HEK293T (cell line): ENCODE measurements around the gene PABPC3.

Experiments
- ARNT ChIP-seq: fragments of 450-650 bp; IDR thresholded peaks from 2 replicates; pipeline ENCODE4 v1.6.1; 2017; ENCODE audit warnings: mild to moderate bottlenecking
- BHLHE40 ChIP-seq: fragments of 450-650 bp; IDR thresholded peaks from 2 replicates; pipeline ENCODE4 v1.6.1; 2016; ENCODE audit warnings: mild to moderate bottlenecking, moderate library complexity, borderline replicate concordance
- CTBP1 ChIP-seq: fragments of 450-650 bp; IDR thresholded peaks from 2 replicates; pipeline ENCODE4 v1.6.1; 2016; ENCODE audit warnings: borderline replicate concordance
- FOXA1 ChIP-seq: fragments of 450-650 bp; IDR thresholded peaks from 2 replicates; pipeline ENCODE4 v1.6.1; 2016; ENCODE audit warnings: mild to moderate bottlenecking
- FOXK2 ChIP-seq: fragments of 450-650 bp; IDR thresholded peaks from 2 replicates; pipeline ENCODE4 v1.6.1; 2016; ENCODE audit warnings: mild to moderate bottlenecking
- FOXM1 ChIP-seq: fragments of 450-650 bp; IDR thresholded peaks from 2 replicates; pipeline ENCODE4 v1.6.1; 2017; ENCODE audit warnings: mild to moderate bottlenecking, borderline replicate concordance
- L3MBTL2 ChIP-seq: fragments of 450-650 bp; conservative IDR thresholded peaks from 2 replicates; pipeline ENCODE4 v1.6.1; 2016; ENCODE audit warnings: mild to moderate bottlenecking
- NFRKB ChIP-seq: fragments of 450-650 bp; IDR thresholded peaks from 2 replicates; pipeline ENCODE4 v1.6.1; 2016; ENCODE audit warnings: mild to moderate bottlenecking, moderate library complexity
- PKNOX1 ChIP-seq: fragments of 450-650 bp; IDR thresholded peaks from 2 replicates; pipeline ENCODE4 v1.6.1; 2016
- SP1 ChIP-seq: fragments of 450-650 bp; IDR thresholded peaks from 2 replicates; pipeline ENCODE4 v1.6.1; 2017
- SUZ12 ChIP-seq: fragments of 450-650 bp; IDR thresholded peaks from 2 replicates; pipeline ENCODE4 v1.6.1; 2016; ENCODE audit warnings: mild to moderate bottlenecking
- TARDBP ChIP-seq: fragments of 450-650 bp; IDR thresholded peaks from 2 replicates; pipeline ENCODE4 v1.6.1; 2016

GRCh38 chr13:25109341-25109740, 13.4 kb downstream of the PABPC3 start:
- no peak for TF ChIP-seq FOXM1
- TF ChIP-seq TARDBP, result no peak
- TF ChIP-seq SUZ12, result no peak
- no peak for TF ChIP-seq BHLHE40
- TF ChIP-seq L3MBTL2, result no peak
- TF ChIP-seq FOXA1, result no peak
- no peak for TF ChIP-seq SP1
- TF ChIP-seq NFRKB, result no peak
- no peak for TF ChIP-seq FOXK2
- TF ChIP-seq ARNT, result no peak
- TF ChIP-seq PKNOX1, result no peak
- TF ChIP-seq CTBP1, result no peak
